Measurements from ENCODE around the gene MYOG. TPM values are rescaled to one million over a fixed set of nuclear protein-coding genes. Genes with fewer than 3 reads are reported as not detected.

The MYOG gene
- total and polyA plus RNA-seq, 2 of the 4 experiments (the other 2 are of a cell fraction), result not detected

GRCh38 chr1:203096566-203096965, 10.8 kb upstream of the MYOG start:
- Histone ChIP-seq H3K4ac (ENCODE audit: low read depth, low read length) (no peak overlapping the region), H3K18ac (ENCODE audit: low read depth, low read length) (no peak overlapping the region), H3K4me2 (ENCODE audit: low read depth, low read length) (no peak overlapping the region), H2AFZ (replicated peaks; ENCODE audit: low read length, poor library complexity) (no peak overlapping the region), H3K9me3 (ENCODE audit: control insufficient read depth, insufficient read depth, low read length) (peaks cover 9% of the 10 kb centered on the region), H3K14ac (replicated peaks; ENCODE audit: low read depth, low read length) (no peak overlapping the region), H4K20me1 (ENCODE audit: insufficient read depth, low read length) (no peaks in the 10 kb centered on the region), H2BK5ac (ENCODE audit: low read depth, low read length, poor library complexity, severe bottlenecking) (no peak overlapping the region), H2BK15ac (ENCODE audit: low read depth, low read length) (no peak overlapping the region), H3K27ac (ENCODE audit: insufficient read depth, low read length) (no peak overlapping the region), H3K79me1 (ENCODE audit: low read depth in 1 of 2, low read length in 2 of 2) (no peaks in the 10 kb centered on the region), H3K4me1 (ENCODE audit: control insufficient read depth, insufficient read depth, low read length) (no peaks in the 10 kb centered on the region), H3K36me3 (ENCODE audit: control insufficient read depth, insufficient read depth, low read length) (no peaks in the 10 kb centered on the region), H3K23ac (ENCODE audit: low read depth, low read length) (no peak overlapping the region), H2AK9ac (replicated peaks; ENCODE audit: low read depth, low read length, poor library complexity) (no peak overlapping the region), H2BK120ac (ENCODE audit: low read depth, low read length) (no peak overlapping the region), H4K8ac (ENCODE audit: low read depth in 2 of 2, low read length in 2 of 2) (no peak overlapping the region), H4K91ac (ENCODE audit: insufficient read depth, low read depth, low read length) (no peak overlapping the region), H2AK5ac (ENCODE audit: low read depth, low read length) (no peak overlapping the region), H2BK20ac (ENCODE audit: low read depth, low read length) (no peak overlapping the region), H3K9ac (ENCODE audit: low read depth, low read length) (no peak overlapping the region), H3K27me3 (ENCODE audit: control insufficient read depth, insufficient read depth, low read length) (peaks cover 41% of the 10 kb centered on the region), H3K9me1 (ENCODE audit: insufficient read depth, low read length) (no peaks in the 10 kb centered on the region), H4K5ac (ENCODE audit: low read depth, low read length) (no peak overlapping the region), H3K56ac (ENCODE audit: extremely low read depth, insufficient read depth, low read length) (no peak overlapping the region), H3K4me3 (ENCODE audit: insufficient read depth, low read depth, low read length) (no peak overlapping the region)
- TF ChIP-seq SMC3 (IDR thresholded peaks at IDR 0.05; ENCODE audit: low read depth, low read length) (no peak), RAD21 (IDR thresholded peaks at IDR 0.05; ENCODE audit: low read length) (no peak), ELK1 (IDR thresholded peaks at IDR 0.05; ENCODE audit: borderline replicate concordance, low read depth, low read length) (no peak), CEBPB (IDR thresholded peaks at IDR 0.05; ENCODE audit: low read depth, low read length) (no peak)
- in situ Hi-C loops (cut with MboI; ENCODE audit: low sequenced_read_pairs), result no loop called here
- no TSS peak for BruUV-seq (replicated peaks)
- intact Hi-C loops (cut with micrococcal nuclease), result no loop called here
- no peak for ATAC-seq (ENCODE audit: low read depth)
- CTCF ChIA-PET, result interaction anchor here (0.9 kb wide), 1 partner anchor 21 kb away, joined by 3 read pairs; no protein-coding TSS in a partner anchor
- POLR2A ChIA-PET (ENCODE audit: unreplicated experiment), result no interaction called here
- DNase-seq, result no peak
- dilution Hi-C loops (cut with HindIII; ENCODE audit: low sequenced_read_pairs, unreplicated experiment), result no loop called here

Measured in IMR-90 (cell line).